Ectodermal cell (in vitro differentiated cells): ENCODE data around the gene TLCD5.
A peak's percentile ranks its signal among the peaks of the same experiment; 100 is the strongest.

Source experiments
- H3K27ac ChIP-seq: 2 replicates; pipeline ENCODE4 v1.7.0; 2013; ENCODE audit warnings: mild to moderate bottlenecking, low read depth, low read length; ENCODE audit not compliant: insufficient read depth, poor library complexity, severe bottlenecking
- H3K27me3 ChIP-seq: 2 replicates; pipeline ENCODE4 v1.7.0; 2013; ENCODE audit warnings: mild to moderate bottlenecking, low read length; ENCODE audit not compliant: insufficient read depth, control insufficient read depth, poor library complexity, severe bottlenecking
- H3K36me3 ChIP-seq: one replicate; pipeline ENCODE4 v1.7.0; 2013; ENCODE audit warnings: low read length; ENCODE audit not compliant: control insufficient read depth, insufficient read depth
- H3K4me1 ChIP-seq: one replicate; pipeline ENCODE4 v1.7.0; 2013; ENCODE audit warnings: low read length; ENCODE audit not compliant: control insufficient read depth, insufficient read depth
- H3K4me3 ChIP-seq: 2 replicates; pipeline ENCODE4 v1.7.0; 2013; ENCODE audit warnings: low read depth, low read length, control low read depth; ENCODE audit not compliant: insufficient read depth
- H3K9me3 ChIP-seq: 2 replicates; pipeline ENCODE4 v1.7.0; 2013; ENCODE audit warnings: mild to moderate bottlenecking, low read length, moderate library complexity; ENCODE audit not compliant: control insufficient read depth
- WGBS, 2 experiments: methylation state at CpG; one replicate each; pipeline ENCODE4 v1.1.7; 2013; ENCODE audit warnings: missing lambda C conversion rate in 2 of 2; 5-methylcytosine and 5-hydroxymethylcytosine counted together

TLCD5 gene

GRCh38 chr11:120336641-120337354, 11.7 kb downstream of the TLCD5 start:
- Histone ChIP-seq H3K4me1 (peaks cover 8% of the 10 kb centered on the region), H3K27ac (peak overlapping the region; percentile 61), H3K36me3 (no peaks in the 10 kb centered on the region), H3K4me3 (peak overlapping the region; percentile 91), H3K27me3 (no peaks in the 10 kb centered on the region), H3K9me3 (no peaks in the 10 kb centered on the region)
- 0% methylated on average over 56 of the region's 56 CpGs for WGBS, 2 experiments

- WGBS, 2 experiments = 16 to 18% methylated on average over 17 to 18 of the region's 18 CpGs
- Histone ChIP-seq H3K4me1 (peaks cover 8% of the 10 kb centered on the region), H3K36me3 (no peaks in the 10 kb centered on the region), H3K27me3 (no peaks in the 10 kb centered on the region), H3K4me3 (peak overlapping the region; percentile 91), H3K27ac (peak overlapping the region; percentile 61), H3K9me3 (no peaks in the 10 kb centered on the region)
Measured at GRCh38 chr11:120337355-120338106, 12.4 kb downstream of the TLCD5 start.

DNA sequence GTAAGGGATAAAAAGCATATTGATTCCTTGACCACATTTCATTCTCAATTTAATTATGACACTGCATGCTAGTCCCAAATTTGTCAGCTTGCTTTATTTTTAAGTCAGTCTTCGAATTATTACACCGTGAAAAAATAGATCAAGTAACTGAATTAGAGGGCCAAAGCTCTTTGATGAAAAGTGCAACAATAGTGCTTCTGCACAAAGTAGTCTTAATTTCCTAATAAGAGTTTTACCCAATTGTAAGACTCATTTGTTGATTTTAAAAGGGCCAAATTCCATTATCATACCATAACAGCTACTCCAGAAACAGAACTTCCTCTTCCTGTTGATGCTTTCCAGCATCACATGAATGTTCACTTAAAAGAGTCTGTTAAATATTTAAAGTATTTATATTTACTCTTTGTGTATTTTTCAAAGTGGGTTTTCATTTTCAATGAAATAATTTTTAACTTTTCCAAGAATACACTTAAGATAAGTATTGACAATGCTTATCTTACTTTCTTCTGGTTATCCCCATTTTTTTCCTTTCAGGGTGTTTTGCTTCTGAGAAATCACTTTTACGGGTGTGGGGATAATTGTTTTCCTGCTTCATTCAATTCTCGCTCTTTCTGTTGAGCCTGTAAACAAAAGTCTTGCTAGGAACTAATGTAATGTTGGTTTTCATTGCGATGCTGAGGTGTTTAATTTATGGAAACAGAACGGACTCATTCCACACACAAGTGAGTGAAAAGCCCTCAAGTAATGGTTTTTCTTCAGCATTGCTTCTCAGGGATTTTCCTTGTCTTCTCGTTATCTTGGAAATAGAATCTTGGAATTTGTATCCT, 13.2 kb downstream of the TLCD5 start:
- Histone ChIP-seq H3K36me3 (no peaks in the 10 kb centered on the region), H3K4me1 (peaks cover 8% of the 10 kb centered on the region), H3K27ac (no peak overlapping the region), H3K4me3 (peak overlapping the region; percentile 91), H3K9me3 (no peaks in the 10 kb centered on the region), H3K27me3 (no peaks in the 10 kb centered on the region)
- 69 to 70% methylated on average over 4 to 7 of the region's 7 CpGs for WGBS, 2 experiments

- Histone ChIP-seq H3K27ac (no peak overlapping the region), H3K9me3 (no peaks in the 10 kb centered on the region), H3K4me3 (no peak overlapping the region), H3K36me3 (no peaks in the 10 kb centered on the region), H3K4me1 (peaks cover 8% of the 10 kb centered on the region), H3K27me3 (no peaks in the 10 kb centered on the region)
- WGBS, 2 experiments = 64 to 71% methylated on average over 6 of the region's 6 CpGs
Measured at GRCh38 chr11:120339394-120339890, 14.3 kb downstream of the TLCD5 start.

DNA sequence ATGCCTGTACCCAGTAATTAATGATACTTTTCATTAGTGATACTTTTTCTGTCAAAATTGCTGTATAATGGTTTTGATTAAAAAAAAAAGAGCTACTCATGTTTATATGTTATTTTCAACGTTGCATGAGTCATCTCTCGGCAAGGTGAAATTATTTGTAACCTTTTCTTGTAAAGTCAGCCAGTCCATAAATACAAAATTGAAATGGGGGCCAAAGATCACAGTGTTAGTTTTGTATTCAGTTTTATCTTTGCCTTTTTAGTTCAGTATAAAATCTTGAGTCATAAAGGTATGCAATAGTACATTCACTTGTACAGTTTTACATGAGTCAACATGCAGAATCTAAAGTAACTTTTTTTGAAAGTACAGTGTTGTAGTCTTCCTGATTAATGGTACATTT, 15.4 kb downstream of the TLCD5 start:
- 76 to 95% methylated on average over 2 of the region's 2 CpGs for WGBS, 2 experiments
- no peaks in the 10 kb centered on the region for H3K36me3 ChIP-seq
- no peak overlapping the region for H3K27ac ChIP-seq
- no peaks in the 10 kb centered on the region for H3K9me3 ChIP-seq
- H3K4me1 ChIP-seq = peaks cover 8% of the 10 kb centered on the region
- no peak overlapping the region for H3K4me3 ChIP-seq
- no peaks in the 10 kb centered on the region for H3K27me3 ChIP-seq

DNA sequence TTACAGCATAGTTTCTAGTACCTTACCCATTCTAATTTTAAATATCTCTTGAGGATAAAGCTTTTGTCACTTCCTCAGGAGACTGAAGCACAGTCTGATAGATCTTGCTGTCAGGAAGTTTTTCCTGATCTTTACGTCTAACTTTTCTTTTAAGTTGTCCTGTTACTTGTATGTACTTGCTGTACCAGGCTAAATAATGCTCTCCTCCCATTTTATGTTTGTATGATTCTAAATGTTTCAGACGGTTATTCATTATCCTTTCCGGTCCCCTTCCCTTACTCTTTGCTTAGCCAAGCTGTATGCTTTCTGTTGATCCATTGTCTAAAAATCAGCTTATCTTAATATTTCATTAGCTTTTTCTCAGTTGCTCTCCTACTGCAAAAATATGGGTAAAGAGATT, 17.1 kb downstream of the TLCD5 start:
- 88 to 90% methylated on average over 3 of the region's 3 CpGs for WGBS, 2 experiments
- no peaks in the 10 kb centered on the region for H3K9me3 ChIP-seq
- H3K36me3 ChIP-seq = no peaks in the 10 kb centered on the region
- H3K4me1 ChIP-seq = peaks cover 8% of the 10 kb centered on the region
- no peak overlapping the region for H3K4me3 ChIP-seq
- no peak overlapping the region for H3K27ac ChIP-seq
- no peaks in the 10 kb centered on the region for H3K27me3 ChIP-seq

DNA sequence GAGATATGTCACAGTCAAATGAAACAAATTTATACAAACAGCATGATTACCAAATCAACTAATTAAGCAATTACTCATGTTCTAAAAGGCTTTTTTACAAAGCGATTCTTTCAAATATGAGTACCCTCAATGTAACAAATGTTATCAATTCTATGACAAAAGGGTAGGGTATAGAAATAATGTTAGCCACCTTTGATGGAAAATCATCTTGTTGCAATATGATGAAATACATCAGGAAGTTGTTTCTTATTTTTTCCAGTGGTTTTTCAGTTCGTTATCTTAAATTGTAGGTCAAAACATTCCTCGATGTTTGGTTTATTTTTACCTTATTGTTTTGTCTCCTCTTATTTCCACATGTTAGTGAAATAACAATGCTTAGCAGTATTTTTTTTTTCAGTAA, 17.6 kb downstream of the TLCD5 start:
- WGBS, 2 experiments = 91 to 100% methylated on average over 2 to 3 of the region's 3 CpGs
- Histone ChIP-seq H3K27ac (no peak overlapping the region), H3K36me3 (no peaks in the 10 kb centered on the region), H3K27me3 (no peaks in the 10 kb centered on the region), H3K4me3 (no peak overlapping the region), H3K9me3 (no peaks in the 10 kb centered on the region), H3K4me1 (peaks cover 8% of the 10 kb centered on the region)

DNA sequence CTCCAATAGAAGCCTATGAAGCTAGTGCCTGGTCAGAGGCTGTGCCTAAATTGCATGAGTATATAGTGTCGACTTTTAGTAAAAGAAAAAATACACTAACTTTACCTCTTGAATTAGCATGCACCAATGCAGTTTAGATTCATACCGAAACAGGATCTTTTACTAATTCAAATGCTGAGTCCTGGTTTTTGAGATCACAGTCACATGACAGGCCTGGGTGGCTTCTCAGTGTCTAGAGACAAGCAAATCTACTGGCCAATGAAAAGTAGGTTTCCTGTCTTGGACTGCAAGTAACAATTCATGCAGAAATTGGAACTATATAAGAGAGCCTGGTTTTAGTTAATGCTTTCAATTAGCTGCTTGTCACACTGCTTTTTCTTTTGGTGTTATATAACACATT, 18.3 kb downstream of the TLCD5 start:
- WGBS, 2 experiments = 91% methylated on average over 2 of the region's 2 CpGs
- peaks cover 8% of the 10 kb centered on the region for H3K4me1 ChIP-seq

DNA sequence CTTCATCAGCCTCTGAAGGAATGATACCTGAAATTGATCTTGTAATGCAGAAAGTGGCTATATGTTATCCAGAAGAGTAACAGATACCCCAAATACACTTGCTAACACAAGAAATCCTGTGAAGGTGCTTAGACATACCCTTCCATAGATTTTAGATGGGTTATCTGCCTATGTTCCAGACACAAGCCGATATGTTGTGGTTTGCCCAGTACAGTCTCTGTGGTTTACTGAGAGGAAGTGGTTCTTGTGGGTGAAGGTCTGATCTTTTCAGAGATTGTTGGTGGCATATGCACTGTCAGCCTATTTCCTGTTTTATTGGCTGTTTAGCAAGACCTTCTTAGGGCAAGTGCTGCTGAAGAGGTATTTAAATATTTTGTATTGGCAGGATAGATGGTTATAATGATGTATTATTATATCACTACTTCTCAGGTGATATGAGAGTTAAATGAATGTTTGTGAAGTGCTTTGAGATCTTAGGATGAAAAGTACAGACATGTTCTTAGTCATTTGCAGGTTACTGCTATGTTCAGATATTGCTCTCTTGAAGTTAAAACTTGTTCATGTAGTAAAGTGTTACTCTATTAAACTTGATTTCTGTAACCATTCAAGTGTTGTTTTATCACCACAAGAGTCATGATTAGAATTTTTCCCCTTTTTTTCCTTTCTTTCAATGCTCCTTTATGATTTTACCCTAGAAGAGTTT, 19.4 kb downstream of the TLCD5 start:
- 98 to 100% methylated on average over 1 of the region's 1 CpG for WGBS, 2 experiments
- Histone ChIP-seq H3K4me1 (peaks cover 5% of the 10 kb centered on the region), H3K9me3 (no peaks in the 10 kb centered on the region), H3K4me3 (no peak overlapping the region), H3K36me3 (no peaks in the 10 kb centered on the region), H3K27me3 (no peaks in the 10 kb centered on the region), H3K27ac (no peak overlapping the region)

More for the DNA sequence above, 18.3 kb downstream of the TLCD5 start:
- Histone ChIP-seq H3K4me3 (no peak overlapping the region), H3K27ac (no peak overlapping the region), H3K9me3 (no peaks in the 10 kb centered on the region), H3K27me3 (no peaks in the 10 kb centered on the region), H3K36me3 (no peaks in the 10 kb centered on the region)
